ENCODE measurements around the gene PHF20.

DNA sequence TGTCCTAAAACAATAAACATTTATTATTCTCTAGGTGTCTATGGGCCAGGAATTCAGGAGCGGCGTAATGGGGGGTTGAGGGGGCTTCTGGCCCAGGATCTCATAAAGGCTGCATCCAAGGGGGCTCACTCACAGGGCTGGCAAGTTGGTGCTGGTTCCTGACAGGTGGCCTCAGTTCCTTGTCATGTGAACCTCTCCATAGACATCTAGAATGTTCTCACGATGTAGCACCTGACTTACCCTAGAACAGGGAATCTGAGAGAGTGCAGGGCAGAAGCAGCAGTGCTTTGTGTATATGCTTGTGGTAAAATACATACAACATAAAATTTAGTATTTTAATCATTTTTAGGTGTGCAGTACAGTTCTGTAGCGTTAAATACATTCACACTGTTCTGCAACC, 57.1 kb downstream of the PHF20 start:
- TF ChIP-seq ZNF503 (CRISPR knock-in tag; IDR thresholded peaks at IDR 0.05) = no peak
- no peak for TF ChIP-seq CHCHD3 (CRISPR knock-in tag; IDR thresholded peaks at IDR 0.05)
- TF ChIP-seq ZNF670 (CRISPR knock-in tag; IDR thresholded peaks at IDR 0.05; ENCODE audit: borderline replicate concordance) = no peak
- TF ChIP-seq ZNF251 (CRISPR knock-in tag; IDR thresholded peaks at IDR 0.05) = no peak
- no peak for TF ChIP-seq NFATC3 (CRISPR knock-in tag; IDR thresholded peaks at IDR 0.05)
- TF ChIP-seq TCF12 (IDR thresholded peaks at IDR 0.05) = no peak
- TF ChIP-seq TCF12 (CRISPR knock-in tag; IDR thresholded peaks at IDR 0.05) = no peak
- TF ChIP-seq EP300 (IDR thresholded peaks at IDR 0.05; ENCODE audit: low read depth in 2 of 2, low read length in 2 of 2) = no peak
- TF ChIP-seq EP300 (CRISPR knock-in tag; IDR thresholded peaks at IDR 0.05; ENCODE audit: borderline replicate concordance) = no peak
- no peak for TF ChIP-seq SMC3 (IDR thresholded peaks at IDR 0.05; ENCODE audit: low read length)
- no peak for TF ChIP-seq ESRRA (CRISPR knock-in tag; IDR thresholded peaks at IDR 0.05; ENCODE audit: low read depth)
- no peak for TF ChIP-seq ZNF7 (CRISPR knock-in tag; IDR thresholded peaks at IDR 0.05)
